ENCODE data around the gene NBEAL1.

DNA sequence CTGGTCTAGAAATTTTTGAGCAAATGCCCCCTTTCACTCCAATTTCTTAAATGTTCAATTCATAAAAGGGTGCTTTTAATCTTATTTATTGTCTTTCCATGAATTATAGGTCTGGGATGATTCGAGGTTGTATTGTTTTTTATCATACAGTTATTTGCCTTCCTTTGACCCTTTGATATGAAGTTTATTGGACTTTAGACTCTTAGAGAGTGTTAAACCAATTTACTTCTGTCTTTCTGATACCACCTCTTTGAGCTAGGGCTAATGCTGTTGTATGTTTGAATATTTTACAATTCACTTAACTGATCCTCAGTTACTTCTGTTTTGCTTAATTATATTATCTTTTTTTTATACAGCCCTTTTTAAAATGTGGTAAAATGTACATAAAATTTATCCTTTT is 134.5 kb downstream of the NBEAL1 start:
- no peak for TF ChIP-seq CTCF (conservative IDR thresholded peaks at IDR 0.05; ENCODE audit: low read length)
- TF ChIP-seq EZH2phosphoT487 (IDR thresholded peaks at IDR 0.05; ENCODE audit: borderline replicate concordance): no peak
